Cardiac muscle cell (in vitro differentiated cells and primary cell): Measurements from ENCODE around the gene ABCF2. TPM values are rescaled to one million over a fixed set of nuclear protein-coding genes. Genes with fewer than 3 reads are reported as not detected.

Experiments
- DNase-seq, 2 donors: peaks; one replicate each; pipeline versions ENCODE4 v3.0.0 to v3.0.0-alpha.2; 2010 to 2017; ENCODE audit warnings: low read depth in 1 of 2, low spot score in 1 of 2
- H3K27ac ChIP-seq: fragments of 200-600 bp; sonication (generic); 2 replicates; pipeline ENCODE4 v1.5.1; 2016
- H3K27me3 ChIP-seq: fragments of 200-600 bp; sonication (generic); 2 replicates; pipeline ENCODE4 v1.6.0; 2016; ENCODE audit warnings: control low read depth
- H3K36me3 ChIP-seq: fragments of 200-600 bp; sonication (generic); 2 replicates; pipeline ENCODE4 v1.5.1; 2016; ENCODE audit warnings: control low read depth
- H3K4me1 ChIP-seq: fragments of 200-600 bp; sonication (generic); 2 replicates; pipeline ENCODE4 v1.8.1; 2017; ENCODE audit warnings: low read depth, mild to moderate bottlenecking, mixed run types
- H3K4me3 ChIP-seq: fragments of 200-600 bp; sonication (generic); 2 replicates; pipeline ENCODE4 v1.5.1; 2016; ENCODE audit warnings: mild to moderate bottlenecking
- H3K9me3 ChIP-seq: fragments of 200-600 bp; sonication (generic); 2 replicates; pipeline ENCODE4 v1.5.1; 2017; ENCODE audit warnings: low read depth, mild to moderate bottlenecking, control low read depth
- polyA plus RNA-seq: library from polyadenylated mRNA; unstranded; fragments of >200 nt; fragmentation: Nextera tagmentation; extraction: Ambion mirVana; gene quantifications from 2 replicates; pipeline ENCODE4 v1.2.1, GENCODE V29; 2016
- total RNA-seq: library from RNA; depleted of rRNA; stranded (reverse); fragments of >200 nt; gene quantifications from 2 replicates; pipeline ENCODE4 v1.2.3, GENCODE V29; 2016
- TF ChIP-seq, protein P1 (sequence below): IDR thresholded peaks from 2 replicates; pipeline ENCODE4 v1.5.1; 2012; ENCODE audit warnings: low read depth, mild to moderate bottlenecking, low read length

Gene ABCF2
- total and polyA plus RNA-seq, 2 experiments from 2014 or later = 32.7 to 34.3 TPM

DNA sequence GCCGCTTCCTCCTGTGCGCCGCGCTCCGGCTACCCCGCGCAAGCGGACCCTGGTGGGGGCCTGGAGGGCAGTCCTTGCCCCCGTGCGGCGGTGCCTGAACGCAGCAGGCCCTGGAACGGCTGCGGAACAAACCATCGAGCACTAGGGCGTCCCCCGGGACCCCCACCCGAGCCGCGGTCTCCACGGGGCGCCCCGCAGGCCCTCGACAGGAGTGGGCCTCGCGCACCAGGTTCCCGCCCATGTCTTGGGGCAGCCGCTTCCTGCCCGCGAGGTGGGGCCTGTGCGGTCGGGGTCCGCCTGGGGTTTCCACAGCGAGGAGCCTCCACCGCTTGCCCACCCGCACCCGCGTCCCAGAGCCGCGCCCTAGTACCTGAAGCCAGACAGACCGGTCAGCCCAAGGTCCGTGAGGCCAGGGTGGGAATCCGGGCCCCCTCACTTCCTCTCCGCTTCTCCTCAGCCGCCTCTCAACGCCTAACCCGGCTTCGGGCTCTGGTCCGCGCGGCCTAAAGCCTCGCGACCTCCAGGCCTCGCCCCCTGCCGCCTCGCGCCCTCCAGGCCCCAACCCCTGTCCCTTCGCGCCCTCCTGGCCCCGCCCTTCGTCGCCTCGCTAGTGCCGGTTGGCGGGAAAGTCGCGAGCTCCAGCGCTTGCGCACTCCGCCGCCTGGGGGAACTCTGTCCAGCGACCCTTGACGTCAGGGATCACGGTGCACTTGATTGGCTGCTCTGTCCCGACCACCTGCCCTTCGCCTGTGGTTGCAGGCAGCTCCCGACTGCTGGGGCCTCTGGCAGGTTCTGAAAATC, 52.6 kb downstream of the ABCF2 start:
- Histone ChIP-seq H3K36me3 (no peaks in the 10 kb centered on the region), H3K27me3 (peaks cover 34% of the 10 kb centered on the region), H3K27ac (no peak overlapping the region), H3K9me3 (no peaks in the 10 kb centered on the region), H3K4me1 (no peaks in the 10 kb centered on the region), H3K4me3 (no peak overlapping the region)
- TF ChIP-seq, protein P1, sequence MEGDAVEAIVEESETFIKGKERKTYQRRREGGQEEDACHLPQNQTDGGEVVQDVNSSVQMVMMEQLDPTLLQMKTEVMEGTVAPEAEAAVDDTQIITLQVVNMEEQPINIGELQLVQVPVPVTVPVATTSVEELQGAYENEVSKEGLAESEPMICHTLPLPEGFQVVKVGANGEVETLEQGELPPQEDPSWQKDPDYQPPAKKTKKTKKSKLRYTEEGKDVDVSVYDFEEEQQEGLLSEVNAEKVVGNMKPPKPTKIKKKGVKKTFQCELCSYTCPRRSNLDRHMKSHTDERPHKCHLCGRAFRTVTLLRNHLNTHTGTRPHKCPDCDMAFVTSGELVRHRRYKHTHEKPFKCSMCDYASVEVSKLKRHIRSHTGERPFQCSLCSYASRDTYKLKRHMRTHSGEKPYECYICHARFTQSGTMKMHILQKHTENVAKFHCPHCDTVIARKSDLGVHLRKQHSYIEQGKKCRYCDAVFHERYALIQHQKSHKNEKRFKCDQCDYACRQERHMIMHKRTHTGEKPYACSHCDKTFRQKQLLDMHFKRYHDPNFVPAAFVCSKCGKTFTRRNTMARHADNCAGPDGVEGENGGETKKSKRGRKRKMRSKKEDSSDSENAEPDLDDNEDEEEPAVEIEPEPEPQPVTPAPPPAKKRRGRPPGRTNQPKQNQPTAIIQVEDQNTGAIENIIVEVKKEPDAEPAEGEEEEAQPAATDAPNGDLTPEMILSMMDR = no peak
- peak in 1 of 2 donors; percentile 48 for DNase-seq

GRCh38 chr7:151173386-151174245, 53.4 kb downstream of the ABCF2 start:
- no peaks in the 10 kb centered on the region for H3K9me3 ChIP-seq
- peaks cover 40% of the 10 kb centered on the region for H3K27me3 ChIP-seq
- no peak for DNase-seq
- H3K27ac ChIP-seq = no peak overlapping the region
- H3K36me3 ChIP-seq = no peaks in the 10 kb centered on the region
- no peak overlapping the region for H3K4me3 ChIP-seq
- TF ChIP-seq, protein P1 = no peak
- no peaks in the 10 kb centered on the region for H3K4me1 ChIP-seq

- no peaks in the 10 kb centered on the region for H3K36me3 ChIP-seq
- no peak overlapping the region for H3K4me3 ChIP-seq
- H3K27ac ChIP-seq = no peak overlapping the region
- DNase-seq = peak; percentile 80 to 84
- TF ChIP-seq, protein P1 = peak; percentile 100
- H3K27me3 ChIP-seq = peaks cover 45% of the 10 kb centered on the region
- no peaks in the 10 kb centered on the region for H3K9me3 ChIP-seq
- no peaks in the 10 kb centered on the region for H3K4me1 ChIP-seq
These were observed 54.5 kb downstream of the ABCF2 start for GRCh38 chr7:151172273-151173141.

GRCh38 chr7:151168787-151169162, 58.2 kb downstream of the ABCF2 start:
- H3K4me3 ChIP-seq = no peak overlapping the region
- H3K27ac ChIP-seq = no peak overlapping the region
- no peaks in the 10 kb centered on the region for H3K4me1 ChIP-seq
- DNase-seq = no peak
- peaks cover 57% of the 10 kb centered on the region for H3K27me3 ChIP-seq
- H3K36me3 ChIP-seq = no peaks in the 10 kb centered on the region
- no peaks in the 10 kb centered on the region for H3K9me3 ChIP-seq
- TF ChIP-seq, protein P1 = no peak

DNA sequence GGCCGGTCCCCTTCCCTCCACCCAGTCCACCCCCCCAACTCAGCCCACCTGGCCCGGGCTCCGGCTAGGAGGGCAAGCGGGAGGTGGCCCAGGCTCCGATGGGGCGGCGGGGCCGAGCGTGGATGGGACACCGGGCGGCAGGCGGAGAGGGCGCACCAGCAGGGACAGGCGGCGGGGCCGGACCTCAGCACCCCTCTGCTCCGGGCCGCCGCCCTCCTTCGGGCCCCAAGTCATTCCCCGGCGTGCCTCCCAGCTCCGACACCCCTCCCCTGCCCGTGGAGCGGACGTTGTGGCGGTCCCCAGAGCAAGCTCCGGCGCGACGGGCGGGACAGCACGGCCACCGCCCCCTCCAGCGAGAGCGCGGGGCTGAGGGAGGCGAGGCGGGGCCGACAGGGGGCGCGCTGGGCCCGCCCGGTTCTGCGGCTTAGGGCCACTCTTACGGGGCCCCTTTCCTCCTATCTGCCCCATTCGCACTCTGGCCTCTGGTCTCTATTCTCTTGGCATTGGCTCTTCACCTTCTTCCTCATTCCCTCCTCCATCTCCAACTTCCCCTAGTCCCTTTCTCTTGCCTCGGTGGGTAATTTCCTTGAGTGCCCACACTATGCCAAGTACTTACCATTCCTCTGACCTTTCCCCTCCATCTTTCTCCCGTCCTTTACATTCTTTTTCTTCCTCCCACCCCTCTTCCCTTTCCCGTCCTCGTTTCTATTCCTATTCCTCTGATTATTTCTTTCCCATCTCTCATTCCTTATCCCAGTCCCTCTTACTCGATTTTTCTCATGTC, 58.8 kb downstream of the ABCF2 start:
- TF ChIP-seq, protein P1 = peak; percentile 66
- peak overlapping the region; percentile 49 for H3K4me3 ChIP-seq
- H3K4me1 ChIP-seq = no peaks in the 10 kb centered on the region
- H3K27me3 ChIP-seq = peaks cover 60% of the 10 kb centered on the region
- DNase-seq = peak in 1 of 2 donors; percentile 70
- no peaks in the 10 kb centered on the region for H3K36me3 ChIP-seq
- no peak overlapping the region for H3K27ac ChIP-seq
- no peaks in the 10 kb centered on the region for H3K9me3 ChIP-seq
